GM18519 (cell line): ENCODE measurements around the gene SPTLC2.

Experiments used
- ATAC-seq: cut with Tn5 transposase; IDR thresholded peaks from one replicate; pipeline ENCODE4 v1.9.1; 2021; ENCODE audit warnings: mild to moderate bottlenecking, moderate library complexity; ENCODE audit not compliant: unreplicated experiment, low FRiP score

Gene SPTLC2

DNA sequence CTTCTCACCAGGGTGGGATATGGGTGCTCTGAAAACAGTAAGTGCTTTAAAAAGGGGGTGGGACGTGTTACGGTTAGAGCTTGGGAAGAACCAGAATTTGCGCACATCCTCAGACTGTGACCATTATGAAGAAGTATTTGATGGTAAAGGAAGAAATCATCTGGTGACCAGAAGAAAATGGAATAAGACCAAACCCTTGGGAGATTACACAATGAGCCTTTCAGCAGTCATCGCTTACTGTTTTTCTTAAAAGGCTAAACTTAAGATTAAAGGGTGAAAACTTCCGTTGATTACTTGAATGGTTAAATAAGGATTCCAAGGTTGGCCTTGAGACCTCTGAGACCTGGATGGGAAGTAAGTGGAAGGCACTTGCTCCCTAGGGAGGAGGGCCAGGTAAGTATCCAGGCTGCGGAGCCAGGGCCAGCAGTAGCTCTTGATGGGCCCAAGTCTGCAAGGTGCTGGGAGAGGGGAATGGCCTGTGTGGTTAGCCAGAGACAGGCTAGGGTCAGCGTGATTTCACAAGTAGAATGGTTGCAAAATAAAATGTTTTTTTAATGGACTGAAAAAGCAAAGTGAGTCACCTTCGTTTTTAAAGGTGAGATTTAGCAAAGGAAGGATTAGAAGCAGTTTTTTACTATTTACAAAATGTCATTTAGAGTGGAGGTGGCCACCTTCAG is 104.8 kb downstream of the SPTLC2 start:
- ATAC-seq, result no peak

- no peak for ATAC-seq
Observed at GRCh38 chr14:77509366-77509765, 107.1 kb downstream of the SPTLC2 start.

DNA sequence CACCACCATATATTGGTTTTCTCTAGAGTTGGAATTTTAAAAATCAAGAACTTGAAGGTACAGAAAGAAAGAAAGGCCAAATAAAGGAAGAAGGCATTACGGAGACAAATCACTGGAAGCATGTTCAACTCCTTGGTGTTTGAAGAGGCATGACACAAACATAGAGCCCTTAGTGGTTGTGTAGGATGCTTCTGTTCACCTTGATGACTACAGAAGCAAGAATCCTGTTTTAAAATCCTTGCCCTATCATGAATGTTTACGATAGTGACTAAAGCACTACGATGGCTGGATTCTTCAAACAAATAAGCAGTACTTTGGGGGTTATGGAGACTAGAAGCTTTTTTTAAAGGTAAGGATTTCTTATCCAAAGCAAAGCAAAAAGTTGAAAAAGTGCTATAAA is 107.6 kb downstream of the SPTLC2 start:
- no peak for ATAC-seq

GRCh38 chr14:77508249-77508648 is 108.2 kb downstream of the SPTLC2 start:
- no peak for ATAC-seq

GRCh38 chr14:77507762-77508161 is 108.7 kb downstream of the SPTLC2 start:
- ATAC-seq, result no peak

DNA sequence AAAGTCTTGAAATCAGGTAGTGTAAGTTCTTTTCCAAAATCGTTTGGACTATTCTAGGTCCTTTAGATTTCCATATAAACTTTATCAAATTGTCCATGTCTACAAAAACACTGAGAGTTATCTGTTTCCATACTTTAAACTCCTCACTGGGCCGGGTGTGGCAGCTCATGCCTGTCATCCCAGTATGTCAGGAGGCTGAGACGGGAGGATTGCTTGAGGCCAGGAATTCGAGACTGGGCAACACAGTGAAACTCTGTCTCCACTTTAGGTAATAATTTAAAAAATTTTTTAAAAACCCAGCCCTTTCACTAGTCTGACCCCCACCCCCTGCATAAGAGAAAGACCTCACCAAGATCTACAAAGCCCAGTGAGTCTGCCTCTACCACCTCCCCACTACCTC is 111.4 kb downstream of the SPTLC2 start:
- no peak for ATAC-seq

DNA sequence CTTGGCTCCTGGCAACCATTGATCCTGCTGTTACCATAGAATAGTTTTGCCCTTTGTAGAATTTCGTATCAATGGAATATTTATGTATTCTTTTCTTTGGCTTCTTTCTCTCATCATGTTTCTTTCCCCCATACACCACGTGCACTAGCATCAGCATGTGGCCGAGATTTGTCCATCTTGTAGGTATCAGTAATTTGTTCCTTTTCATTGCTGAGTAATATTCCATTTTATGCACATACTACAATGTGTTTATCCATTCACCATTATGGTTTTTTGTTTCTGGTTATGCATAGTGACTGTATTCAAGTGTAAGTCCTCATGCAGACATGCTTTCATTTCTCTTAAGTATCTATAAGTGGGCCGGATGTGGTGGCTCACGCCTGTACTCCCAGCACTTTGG is 113.3 kb downstream of the SPTLC2 start:
- ATAC-seq, result no peak

- no peak for ATAC-seq
Observed at GRCh38 chr14:77502109-77502782, 114.2 kb downstream of the SPTLC2 start.

DNA sequence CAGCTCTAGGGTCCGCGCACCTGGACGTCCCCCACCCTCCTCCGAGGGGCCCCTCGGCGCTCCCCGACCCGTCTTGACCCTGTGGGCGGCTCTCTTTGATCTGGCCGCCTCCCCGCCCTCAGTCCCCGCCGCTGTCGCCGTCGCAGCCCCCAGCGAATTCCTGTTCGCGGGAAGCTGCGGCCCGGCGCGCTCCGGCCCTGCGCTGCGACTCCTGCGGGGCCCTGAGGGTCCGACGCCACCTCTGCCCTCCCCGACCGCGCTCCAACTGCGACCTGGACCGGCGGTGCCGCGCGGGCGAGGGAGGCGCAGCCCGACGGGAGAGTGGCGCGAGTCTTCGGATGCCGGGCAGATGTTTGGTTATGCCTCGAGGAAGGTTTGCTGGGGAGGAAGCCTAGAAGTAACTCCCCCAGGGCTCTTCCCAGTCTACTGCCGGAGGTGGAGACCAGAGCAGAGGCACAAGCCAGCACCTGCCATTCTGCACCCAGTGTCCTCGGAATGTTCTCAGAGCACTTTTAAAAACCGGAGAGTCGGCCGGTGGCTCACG is 117.4 kb downstream of the SPTLC2 start:
- peak; percentile 10 for ATAC-seq

DNA sequence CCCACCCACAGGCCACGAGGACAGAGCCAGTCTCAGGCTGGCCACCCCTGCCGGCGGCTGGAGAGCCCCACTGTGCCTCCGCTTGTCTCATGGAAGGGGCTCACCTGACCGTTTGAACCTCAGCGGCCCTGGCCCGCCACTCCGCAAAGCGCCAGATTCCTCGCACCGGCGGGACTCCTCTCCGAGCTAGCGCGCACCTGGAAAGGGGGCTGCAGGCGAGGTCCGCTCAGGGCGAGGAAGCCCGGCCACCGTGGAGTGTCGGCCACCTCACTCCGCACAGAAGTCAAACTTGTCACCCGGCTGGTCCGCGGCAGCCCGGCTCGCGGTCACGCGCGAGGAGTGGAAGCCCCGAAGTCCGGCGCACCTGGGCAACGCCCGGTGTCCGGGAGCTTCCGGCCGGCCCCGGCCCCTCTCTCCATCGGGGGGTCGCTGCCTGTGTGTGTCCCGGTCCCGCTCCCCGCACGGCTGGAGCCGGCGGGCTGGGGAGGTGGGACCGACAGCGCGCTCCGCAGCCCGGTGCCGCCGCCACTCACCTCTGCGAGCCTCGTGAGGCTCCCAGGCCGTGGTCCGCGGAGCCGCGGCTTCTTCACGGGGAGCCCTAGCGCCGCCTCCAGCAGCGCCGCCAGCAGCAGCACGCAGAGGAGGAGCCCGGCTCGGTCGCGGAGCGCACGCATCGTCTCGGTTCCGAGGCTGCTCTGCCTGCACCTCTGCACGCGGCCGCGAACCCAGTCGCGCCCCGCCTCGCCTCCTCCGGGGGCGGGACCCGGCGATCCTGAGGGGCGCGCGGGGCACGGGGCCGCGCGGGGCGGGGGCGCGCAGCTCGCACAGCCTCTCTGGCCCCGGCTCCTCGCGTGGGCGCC is 118.1 kb downstream of the SPTLC2 start, which contains the start of gene ISM2:
TSS of gene ISM2 (minus strand) at position 697 of the 860 bp plus-strand sequence. CDS start at position 674, 23 bp downstream.
- ATAC-seq, result peak; percentile 70

GRCh38 chr14:77495334-77495733 is 121.1 kb downstream of the SPTLC2 start:
- ATAC-seq, result no peak

DNA sequence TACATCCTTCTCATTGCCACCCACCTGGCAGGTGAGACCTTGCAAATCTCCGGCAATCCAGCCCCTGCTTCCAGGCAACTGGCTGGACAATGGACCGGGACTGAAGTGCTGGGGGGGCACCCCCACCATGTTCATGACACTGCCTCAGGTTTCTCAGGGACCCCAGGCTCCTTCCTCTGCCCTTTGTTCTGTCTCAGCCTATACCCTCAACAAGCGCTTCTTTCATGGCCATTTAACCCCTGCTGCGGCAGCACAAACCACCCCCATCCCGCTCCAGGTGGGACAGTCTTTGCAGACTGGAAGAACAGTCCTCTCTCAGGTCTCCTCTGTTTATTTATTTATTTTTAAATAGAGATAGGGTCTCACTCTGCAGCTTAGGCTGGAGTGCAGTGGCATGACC is 125.4 kb downstream of the SPTLC2 start:
- ATAC-seq, result no peak

- ATAC-seq, result no peak
Observed at GRCh38 chr14:77490347-77490986, 126.0 kb downstream of the SPTLC2 start.

GRCh38 chr14:77489041-77489440 is 127.4 kb downstream of the SPTLC2 start:
- no peak for ATAC-seq

GRCh38 chr14:77488558-77488957 is 127.9 kb downstream of the SPTLC2 start:
- no peak for ATAC-seq

GRCh38 chr14:77485901-77486678 is 130.3 kb downstream of the SPTLC2 start:
- no peak for ATAC-seq

DNA sequence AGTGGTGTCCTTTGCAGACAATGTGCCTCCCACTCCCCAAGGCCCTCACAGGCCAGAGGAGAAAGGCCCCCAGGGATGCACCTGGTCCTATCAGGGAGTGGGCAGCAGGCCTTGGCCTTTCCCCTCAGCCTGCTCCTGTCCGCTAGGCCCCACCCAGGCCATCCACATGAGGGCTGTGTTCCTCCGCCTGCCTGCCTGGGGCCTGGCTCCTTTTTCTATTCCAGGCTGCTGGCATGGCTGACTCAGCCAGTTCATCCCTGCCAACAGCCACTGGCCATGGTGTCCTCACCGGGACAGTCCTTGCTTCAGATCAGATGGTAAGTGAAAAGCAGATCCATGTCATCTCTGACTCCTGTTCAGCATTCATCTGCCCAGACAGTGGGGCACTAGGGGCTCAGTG is 131.2 kb downstream of the SPTLC2 start:
- ATAC-seq, result no peak

- no peak for ATAC-seq
Observed at GRCh38 chr14:77482422-77482821, 134.0 kb downstream of the SPTLC2 start.

- ATAC-seq, result peak; percentile 92
Observed at GRCh38 chr14:77478796-77479195, 137.6 kb downstream of the SPTLC2 start.

- no peak for ATAC-seq
Observed at GRCh38 chr14:77478029-77478428, 138.4 kb downstream of the SPTLC2 start.
